ENCODE data around the gene SGCE. TPM values are rescaled to one million over a fixed set of nuclear protein-coding genes. Genes with fewer than 3 reads are reported as not detected.

Gene SGCE
- total RNA-seq, 2 donors from 2014 or later: 41.0 to 75.9 TPM

DNA sequence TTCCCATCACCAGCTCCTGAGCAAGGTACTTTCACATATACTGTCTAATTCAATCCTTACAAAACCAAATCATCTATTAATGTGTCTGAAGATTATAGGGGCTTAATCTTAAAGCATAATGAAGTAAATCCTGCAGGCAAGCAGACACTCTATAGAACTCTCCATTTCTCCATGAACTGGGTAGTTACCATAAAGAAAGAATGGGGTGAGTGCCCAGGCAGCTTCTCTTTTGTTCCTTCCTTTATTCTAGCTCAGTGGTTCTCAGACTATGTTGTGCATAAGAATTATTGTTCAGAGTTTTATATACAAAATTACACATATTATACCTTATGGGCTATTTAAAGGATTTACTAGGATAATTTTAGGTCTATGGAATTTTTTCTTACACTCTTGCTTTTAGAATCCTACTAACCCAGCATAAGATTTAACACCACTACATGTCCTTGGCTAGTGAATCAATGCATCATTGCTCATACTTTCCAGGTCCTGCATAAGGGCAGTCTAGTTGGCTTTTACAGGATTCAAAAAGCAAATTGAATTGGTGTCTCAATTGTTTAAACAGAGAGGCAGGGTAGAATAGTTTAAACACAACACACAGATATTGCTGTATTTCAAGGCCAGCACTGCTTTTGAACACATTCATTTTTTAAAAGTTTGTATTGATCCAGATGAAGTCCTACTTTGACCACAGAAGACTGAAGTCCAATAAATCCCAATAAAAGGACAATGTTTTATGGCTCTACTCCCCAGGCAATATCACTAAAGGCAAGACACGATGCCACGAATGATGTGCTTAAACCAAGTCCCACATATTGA, 12.9 kb downstream of the SGCE start:
- no peak for DNase-seq (ENCODE audit: low spot score)
- Histone ChIP-seq H3K9me3 (no peaks in the 10 kb centered on the region), H3K4me3 (no peak overlapping the region), H3K27me3 (no peaks in the 10 kb centered on the region), H3K36me3 (no peaks in the 10 kb centered on the region), H3K27ac (no peak overlapping the region), H3K4me1 (no peaks in the 10 kb centered on the region)
- TF ChIP-seq, protein P1, sequence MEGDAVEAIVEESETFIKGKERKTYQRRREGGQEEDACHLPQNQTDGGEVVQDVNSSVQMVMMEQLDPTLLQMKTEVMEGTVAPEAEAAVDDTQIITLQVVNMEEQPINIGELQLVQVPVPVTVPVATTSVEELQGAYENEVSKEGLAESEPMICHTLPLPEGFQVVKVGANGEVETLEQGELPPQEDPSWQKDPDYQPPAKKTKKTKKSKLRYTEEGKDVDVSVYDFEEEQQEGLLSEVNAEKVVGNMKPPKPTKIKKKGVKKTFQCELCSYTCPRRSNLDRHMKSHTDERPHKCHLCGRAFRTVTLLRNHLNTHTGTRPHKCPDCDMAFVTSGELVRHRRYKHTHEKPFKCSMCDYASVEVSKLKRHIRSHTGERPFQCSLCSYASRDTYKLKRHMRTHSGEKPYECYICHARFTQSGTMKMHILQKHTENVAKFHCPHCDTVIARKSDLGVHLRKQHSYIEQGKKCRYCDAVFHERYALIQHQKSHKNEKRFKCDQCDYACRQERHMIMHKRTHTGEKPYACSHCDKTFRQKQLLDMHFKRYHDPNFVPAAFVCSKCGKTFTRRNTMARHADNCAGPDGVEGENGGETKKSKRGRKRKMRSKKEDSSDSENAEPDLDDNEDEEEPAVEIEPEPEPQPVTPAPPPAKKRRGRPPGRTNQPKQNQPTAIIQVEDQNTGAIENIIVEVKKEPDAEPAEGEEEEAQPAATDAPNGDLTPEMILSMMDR (IDR thresholded peaks at IDR 0.05): no peak

DNA sequence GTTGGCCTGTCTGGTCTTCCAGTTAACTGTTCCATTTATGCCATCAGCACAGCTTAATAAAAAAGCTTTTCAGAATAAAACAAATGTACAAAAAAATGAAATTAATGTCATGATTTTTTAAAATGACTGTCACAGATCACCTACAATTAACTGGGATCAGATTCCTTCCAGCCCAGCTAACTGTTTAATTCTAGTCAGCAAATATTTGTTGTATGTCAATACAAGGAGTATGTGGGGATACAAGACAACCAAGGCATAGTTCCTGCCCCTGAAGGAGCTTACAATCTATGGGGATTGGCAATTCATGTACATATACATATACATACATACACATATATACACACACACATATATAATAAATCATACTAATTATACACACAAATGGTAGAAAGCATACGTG, 16.5 kb downstream of the SGCE start:
- H3K4me1 ChIP-seq: no peaks in the 10 kb centered on the region
- H3K36me3 ChIP-seq: no peaks in the 10 kb centered on the region
- no peaks in the 10 kb centered on the region for H3K27me3 ChIP-seq
- TF ChIP-seq, protein P1 (IDR thresholded peaks at IDR 0.05): no peak
- DNase-seq (ENCODE audit: low spot score): no peak
- no peak overlapping the region for H3K4me3 ChIP-seq
- H3K9me3 ChIP-seq: no peaks in the 10 kb centered on the region
- no peak overlapping the region for H3K27ac ChIP-seq

DNA sequence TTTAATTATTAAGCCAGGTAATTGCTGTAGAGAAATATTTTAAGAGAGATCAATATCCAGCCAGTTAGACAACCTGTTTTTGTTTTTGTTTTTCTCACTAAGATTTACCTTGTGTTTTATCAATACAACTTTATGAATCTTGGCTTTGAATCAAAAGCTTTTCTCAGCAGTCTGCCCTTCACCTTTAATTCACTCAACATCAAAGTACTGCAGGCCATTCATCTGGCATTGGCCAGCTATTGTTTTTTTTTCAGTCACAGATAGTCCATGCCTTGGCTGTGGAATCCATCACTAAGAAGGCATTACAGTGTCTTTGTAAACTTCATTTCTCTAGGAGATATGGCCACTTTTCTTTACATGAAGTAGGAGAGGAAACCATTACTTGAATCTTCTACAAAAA, 20.2 kb downstream of the SGCE start:
- no peak overlapping the region for H3K27ac ChIP-seq
- no peaks in the 10 kb centered on the region for H3K9me3 ChIP-seq
- no peak overlapping the region for H3K4me3 ChIP-seq
- TF ChIP-seq, protein P1 (IDR thresholded peaks at IDR 0.05): no peak
- no peak for DNase-seq (ENCODE audit: low spot score)
- H3K27me3 ChIP-seq: no peaks in the 10 kb centered on the region
- H3K4me1 ChIP-seq: peaks cover 0 to 4% of the 10 kb centered on the region in 2 donors
- no peaks in the 10 kb centered on the region for H3K36me3 ChIP-seq

DNA sequence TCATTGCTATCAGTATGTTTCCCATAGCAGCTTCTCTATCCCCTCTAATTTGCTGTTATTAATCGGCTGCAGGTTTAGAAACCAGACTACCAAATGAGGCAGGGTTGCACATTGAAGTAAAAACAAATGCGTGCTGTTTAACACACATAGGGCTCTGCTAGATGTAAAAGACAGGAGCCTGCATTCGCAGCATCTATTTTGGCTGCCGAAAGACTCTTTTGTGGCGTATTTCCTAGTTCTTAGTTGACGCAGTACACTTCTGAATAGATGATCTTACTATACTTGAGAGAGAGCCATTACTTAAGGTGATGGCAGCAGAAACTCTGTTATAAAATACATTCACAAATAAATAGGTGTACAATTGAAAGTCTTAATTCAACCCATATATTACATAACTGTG, 21.4 kb downstream of the SGCE start:
- Histone ChIP-seq H3K9me3 (no peaks in the 10 kb centered on the region), H3K27ac (no peak overlapping the region), H3K27me3 (no peaks in the 10 kb centered on the region), H3K4me1 (peaks cover 0 to 4% of the 10 kb centered on the region in 2 donors), H3K4me3 (no peak overlapping the region), H3K36me3 (no peaks in the 10 kb centered on the region)
- TF ChIP-seq, protein P1 (IDR thresholded peaks at IDR 0.05): no peak
- DNase-seq (ENCODE audit: low spot score): no peak

DNA sequence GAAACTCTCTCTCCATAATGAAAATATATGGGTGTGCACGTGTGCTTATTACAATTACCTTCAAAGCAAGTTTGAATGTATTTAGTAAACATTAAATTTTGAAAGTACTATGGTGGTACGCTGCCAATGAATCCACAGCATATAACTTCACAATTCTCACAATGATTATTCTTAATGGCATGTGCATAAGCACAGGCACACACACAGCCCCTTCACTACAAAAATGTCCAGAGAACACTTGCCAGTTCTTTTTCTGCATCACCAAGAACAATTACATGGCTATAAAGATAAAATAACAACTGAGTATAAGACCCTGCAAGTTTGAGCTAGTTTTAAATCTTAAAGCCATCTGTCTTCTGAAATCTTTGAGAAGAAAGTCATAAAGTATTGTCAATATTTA, 22.2 kb downstream of the SGCE start:
- DNase-seq (ENCODE audit: low spot score): no peak
- Histone ChIP-seq H3K27me3 (no peaks in the 10 kb centered on the region), H3K4me1 (peaks cover 0 to 4% of the 10 kb centered on the region in 2 donors), H3K9me3 (no peaks in the 10 kb centered on the region), H3K36me3 (no peaks in the 10 kb centered on the region), H3K4me3 (no peak overlapping the region), H3K27ac (no peak overlapping the region)
- TF ChIP-seq, protein P1 (IDR thresholded peaks at IDR 0.05): no peak

DNA sequence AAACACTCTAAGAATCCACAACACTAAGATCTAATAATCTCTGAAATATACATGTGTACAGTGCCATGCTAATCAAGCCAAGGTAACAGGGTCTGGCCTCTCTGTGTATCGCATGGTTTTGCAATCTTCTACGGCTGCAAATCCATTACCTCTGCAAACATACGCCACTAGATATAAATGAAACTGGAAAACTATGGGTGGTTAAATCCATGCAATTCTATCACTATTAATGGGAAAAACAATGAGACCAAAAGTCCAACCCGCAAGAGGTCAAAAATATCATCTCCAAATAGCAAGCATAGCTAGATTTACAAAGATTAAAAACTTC, 23.0 kb downstream of the SGCE start:
- H3K4me1 ChIP-seq: peaks cover 0 to 4% of the 10 kb centered on the region in 2 donors
- no peak overlapping the region for H3K4me3 ChIP-seq
- no peaks in the 10 kb centered on the region for H3K9me3 ChIP-seq
- no peaks in the 10 kb centered on the region for H3K27me3 ChIP-seq
- DNase-seq (ENCODE audit: low spot score): no peak
- no peak overlapping the region for H3K27ac ChIP-seq
- TF ChIP-seq, protein P1 (IDR thresholded peaks at IDR 0.05): no peak
- H3K36me3 ChIP-seq: no peaks in the 10 kb centered on the region
